SIG-M5 (cell line): ENCODE measurements around the gene CCDC167.
"Not testable (repeated sequence)": the region's sequence is repeated elsewhere in the genome, so short reads cannot be mapped to it uniquely, and the experiment has no call there.

Source experiments
- DNase-seq: peaks from one replicate; lab custom pipeline; 2025; lab: John Stamatoyannopoulos, UW

The CCDC167 gene

GRCh38 chr6:37473364-37474095 lies 26.2 kb downstream of the CCDC167 start:
- no peak for DNase-seq

GRCh38 chr6:37467718-37468117 lies 32.0 kb downstream of the CCDC167 start:
- no peak for DNase-seq

- DNase-seq: no peak
These were observed 36.6 kb downstream of the CCDC167 start for GRCh38 chr6:37463110-37463509.

GRCh38 chr6:37460805-37461204 lies 38.9 kb downstream of the CCDC167 start:
- no peak for DNase-seq

GRCh38 chr6:37459981-37460800 lies 39.5 kb downstream of the CCDC167 start:
- DNase-seq: no peak

GRCh38 chr6:37456816-37457560 lies 42.7 kb downstream of the CCDC167 start:
- no peak for DNase-seq

- DNase-seq: no peak
These were observed 43.6 kb downstream of the CCDC167 start for GRCh38 chr6:37456126-37456525.

GRCh38 chr6:37454420-37455140 lies 45.1 kb downstream of the CCDC167 start:
- no peak for DNase-seq

GRCh38 chr6:37452522-37452921 lies 47.2 kb downstream of the CCDC167 start:
- no peak for DNase-seq

GRCh38 chr6:37451441-37452193 lies 48.1 kb downstream of the CCDC167 start:
- no peak for DNase-seq

- DNase-seq: no peak
These were observed 49.7 kb downstream of the CCDC167 start for GRCh38 chr6:37449984-37450383.

GRCh38 chr6:37443216-37443542 lies 56.5 kb downstream of the CCDC167 start:
- DNase-seq: not testable (repeated sequence)

GRCh38 chr6:37442416-37443215 lies 57.1 kb downstream of the CCDC167 start:
- DNase-seq: no peak

- no peak for DNase-seq
These were observed 58.0 kb downstream of the CCDC167 start for GRCh38 chr6:37441651-37442050.

GRCh38 chr6:37438930-37439329 lies 60.8 kb downstream of the CCDC167 start:
- DNase-seq: no peak

GRCh38 chr6:37435816-37436215 lies 63.9 kb downstream of the CCDC167 start:
- no peak for DNase-seq

GRCh38 chr6:37435373-37435772 lies 64.3 kb downstream of the CCDC167 start:
- no peak for DNase-seq

- DNase-seq: no peak
These were observed 65.9 kb downstream of the CCDC167 start for GRCh38 chr6:37433657-37434271.
